Muscle layer of colon (tissue), 2 donors: ENCODE data around the gene TMEM129.
"Not testable (repeated sequence)": the region's sequence is repeated elsewhere in the genome, so short reads cannot be mapped to it uniquely, and the experiment has no call there.

Experiments
- H3K27ac ChIP-seq: one replicate; pipeline ENCODE4 v1.7.0; 2013; ENCODE audit warnings: low read depth, mild to moderate bottlenecking, low read length, moderate library complexity
- H3K27me3 ChIP-seq, 2 donors: one replicate each; pipeline ENCODE4 v1.7.0; 2013; ENCODE audit warnings: low read length in 2 of 2, mild to moderate bottlenecking in 2 of 2; ENCODE audit not compliant: insufficient read depth in 2 of 2, control insufficient read depth in 1 of 2
- H3K36me3 ChIP-seq: one replicate; pipeline ENCODE4 v1.7.0; 2013; ENCODE audit warnings: mild to moderate bottlenecking, low read length; ENCODE audit not compliant: insufficient read depth
- H3K4me1 ChIP-seq: one replicate; pipeline ENCODE4 v1.7.0; 2013; ENCODE audit warnings: mild to moderate bottlenecking, low read length; ENCODE audit not compliant: insufficient read depth
- H3K4me3 ChIP-seq, 2 donors: one replicate each; pipeline ENCODE4 v1.7.0; 2013; ENCODE audit warnings: low read length in 2 of 2, low read depth in 1 of 2, mild to moderate bottlenecking in 1 of 2, moderate library complexity in 1 of 2
- H3K9ac ChIP-seq: one replicate; pipeline ENCODE4 v1.7.0; 2013; ENCODE audit warnings: low read length
- H3K9me3 ChIP-seq: one replicate; pipeline ENCODE4 v1.7.0; 2013; ENCODE audit warnings: mild to moderate bottlenecking, low read length
- donor health status: abdominal sarcoma.
- donor health status: Adenocarcinoma of cecum.

Gene TMEM129

GRCh38 chr4:1678244-1678643 lies 42.9 kb downstream of the TMEM129 start:
- Histone ChIP-seq H3K27ac (no peak overlapping the region), H3K9ac (no peak overlapping the region), H3K27me3 (no peaks in the 10 kb centered on the region), H3K9me3 (no peaks in the 10 kb centered on the region), H3K4me1 (peaks cover 6% of the 10 kb centered on the region), H3K36me3 (no peaks in the 10 kb centered on the region), H3K4me3 (no peak overlapping the region)

- H3K36me3 ChIP-seq: no peaks in the 10 kb centered on the region
- no peaks in the 10 kb centered on the region for H3K27me3 ChIP-seq
- H3K9me3 ChIP-seq: no peaks in the 10 kb centered on the region
- no peak overlapping the region for H3K27ac ChIP-seq
- H3K4me1 ChIP-seq: no peaks in the 10 kb centered on the region
- H3K4me3 ChIP-seq: no peak overlapping the region
- no peak overlapping the region for H3K9ac ChIP-seq
Measured at GRCh38 chr4:1676605-1677525, 44.3 kb downstream of the TMEM129 start.

- no peaks in the 10 kb centered on the region for H3K4me1 ChIP-seq
- no peaks in the 10 kb centered on the region for H3K36me3 ChIP-seq
- no peak overlapping the region for H3K9ac ChIP-seq
- no peak overlapping the region for H3K4me3 ChIP-seq
- H3K9me3 ChIP-seq: no peaks in the 10 kb centered on the region
- H3K27me3 ChIP-seq: no peaks in the 10 kb centered on the region
- H3K27ac ChIP-seq: no peak overlapping the region
Measured at GRCh38 chr4:1675802-1676137, 45.4 kb downstream of the TMEM129 start.

GRCh38 chr4:1675136-1675801 lies 45.9 kb downstream of the TMEM129 start:
- no peaks in the 10 kb centered on the region for H3K4me1 ChIP-seq
- no peak overlapping the region for H3K27ac ChIP-seq
- H3K9me3 ChIP-seq: no peaks in the 10 kb centered on the region
- no peaks in the 10 kb centered on the region for H3K36me3 ChIP-seq
- no peak overlapping the region for H3K9ac ChIP-seq
- H3K27me3 ChIP-seq: no peaks in the 10 kb centered on the region
- H3K4me3 ChIP-seq: no peak overlapping the region

- Histone ChIP-seq H3K9me3 (no peaks in the 10 kb centered on the region), H3K4me3 (no peak overlapping the region), H3K27me3 (no peaks in the 10 kb centered on the region), H3K36me3 (no peaks in the 10 kb centered on the region), H3K9ac (no peak overlapping the region), H3K4me1 (no peaks in the 10 kb centered on the region), H3K27ac (no peak overlapping the region)
Measured at GRCh38 chr4:1674682-1675081, 46.4 kb downstream of the TMEM129 start.

- no peaks in the 10 kb centered on the region for H3K9me3 ChIP-seq
- H3K36me3 ChIP-seq: no peaks in the 10 kb centered on the region
- no peaks in the 10 kb centered on the region for H3K27me3 ChIP-seq
- H3K9ac ChIP-seq: no peak overlapping the region
- no peaks in the 10 kb centered on the region for H3K4me1 ChIP-seq
- no peak overlapping the region for H3K4me3 ChIP-seq
- no peak overlapping the region for H3K27ac ChIP-seq
Measured at GRCh38 chr4:1673671-1674070, 47.5 kb downstream of the TMEM129 start.

- H3K27me3 ChIP-seq, H3K27ac ChIP-seq, H3K4me3 ChIP-seq, H3K4me1 ChIP-seq, H3K9ac ChIP-seq, H3K36me3 ChIP-seq, H3K9me3 ChIP-seq: not testable (repeated sequence)
Measured at GRCh38 chr4:1671011-1671410, 50.1 kb downstream of the TMEM129 start.

GRCh38 chr4:1670279-1670678 lies 50.8 kb downstream of the TMEM129 start:
- Histone ChIP-seq H3K27me3 (no peaks in the 10 kb centered on the region), H3K36me3 (no peaks in the 10 kb centered on the region), H3K27ac (no peak overlapping the region), H3K4me3 (no peak overlapping the region), H3K9me3 (no peaks in the 10 kb centered on the region), H3K4me1 (no peaks in the 10 kb centered on the region), H3K9ac (no peak overlapping the region)

GRCh38 chr4:1669850-1670249 lies 51.3 kb downstream of the TMEM129 start:
- no peaks in the 10 kb centered on the region for H3K36me3 ChIP-seq
- H3K4me1 ChIP-seq: no peaks in the 10 kb centered on the region
- no peak overlapping the region for H3K4me3 ChIP-seq

GRCh38 chr4:1669270-1669669 lies 51.9 kb downstream of the TMEM129 start:
- no peaks in the 10 kb centered on the region for H3K36me3 ChIP-seq
- H3K4me1 ChIP-seq: no peaks in the 10 kb centered on the region
- no peaks in the 10 kb centered on the region for H3K27me3 ChIP-seq
- no peak overlapping the region for H3K9ac ChIP-seq
- no peaks in the 10 kb centered on the region for H3K9me3 ChIP-seq
- no peak overlapping the region for H3K4me3 ChIP-seq
- no peak overlapping the region for H3K27ac ChIP-seq

More at GRCh38 chr4:1669850-1670249, 51.3 kb downstream of the TMEM129 start:
- Histone ChIP-seq H3K9ac (no peak overlapping the region), H3K27me3 (no peaks in the 10 kb centered on the region), H3K9me3 (no peaks in the 10 kb centered on the region), H3K27ac (no peak overlapping the region)

- no peaks in the 10 kb centered on the region for H3K27me3 ChIP-seq
- no peaks in the 10 kb centered on the region for H3K36me3 ChIP-seq
- H3K4me3 ChIP-seq: no peak overlapping the region
- no peak overlapping the region for H3K27ac ChIP-seq
- no peaks in the 10 kb centered on the region for H3K4me1 ChIP-seq
- H3K9me3 ChIP-seq: no peaks in the 10 kb centered on the region
- no peak overlapping the region for H3K9ac ChIP-seq
Measured at GRCh38 chr4:1668488-1668840, 52.7 kb downstream of the TMEM129 start.

- H3K27me3 ChIP-seq: no peaks in the 10 kb centered on the region
- H3K4me1 ChIP-seq: no peaks in the 10 kb centered on the region
- no peak overlapping the region for H3K27ac ChIP-seq
- no peak overlapping the region for H3K9ac ChIP-seq
- H3K4me3 ChIP-seq: no peak overlapping the region
- H3K36me3 ChIP-seq: no peaks in the 10 kb centered on the region
- H3K9me3 ChIP-seq: no peaks in the 10 kb centered on the region
Measured at GRCh38 chr4:1667273-1667672, 53.9 kb downstream of the TMEM129 start.
